DND-41 (cell line): ENCODE data around the gene TMEM232.

Experiments used
- EZH2 ChIP-seq: IDR thresholded peaks from 3 replicates; pipeline ENCODE4 v1.6.1; 2012; ENCODE audit warnings: borderline replicate concordance, low read depth, mild to moderate bottlenecking, moderate library complexity, low read length, inconsistent platforms; ENCODE audit not compliant: severe bottlenecking
- TF ChIP-seq, protein P1 (sequence below): IDR thresholded peaks from 2 replicates; pipeline ENCODE4 v1.5.1; 2012; ENCODE audit warnings: borderline replicate concordance, low read length, moderate library complexity, mild to moderate bottlenecking; ENCODE audit not compliant: poor library complexity, severe bottlenecking; ENCODE audit errors: extremely low read depth

DNA sequence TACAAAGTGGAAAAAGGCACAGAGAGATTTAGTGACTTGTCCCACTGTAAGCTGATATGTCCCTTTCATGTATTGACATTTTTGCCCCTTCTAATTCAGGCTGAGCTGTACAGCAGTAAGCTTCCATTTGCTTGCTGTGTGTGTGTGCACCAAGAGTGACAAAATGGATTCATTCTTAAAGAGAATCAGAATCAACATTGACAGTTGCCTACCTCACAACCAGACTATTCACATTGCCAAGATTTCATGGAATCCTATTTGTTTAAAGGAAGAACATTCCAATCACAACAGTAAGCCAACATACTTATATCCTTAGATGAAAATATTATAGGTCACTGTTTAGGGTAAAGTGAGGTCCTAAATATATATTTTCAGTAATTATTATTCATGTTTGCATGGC is 102.6 kb downstream of the TMEM232 start:
- TF ChIP-seq, protein P1, sequence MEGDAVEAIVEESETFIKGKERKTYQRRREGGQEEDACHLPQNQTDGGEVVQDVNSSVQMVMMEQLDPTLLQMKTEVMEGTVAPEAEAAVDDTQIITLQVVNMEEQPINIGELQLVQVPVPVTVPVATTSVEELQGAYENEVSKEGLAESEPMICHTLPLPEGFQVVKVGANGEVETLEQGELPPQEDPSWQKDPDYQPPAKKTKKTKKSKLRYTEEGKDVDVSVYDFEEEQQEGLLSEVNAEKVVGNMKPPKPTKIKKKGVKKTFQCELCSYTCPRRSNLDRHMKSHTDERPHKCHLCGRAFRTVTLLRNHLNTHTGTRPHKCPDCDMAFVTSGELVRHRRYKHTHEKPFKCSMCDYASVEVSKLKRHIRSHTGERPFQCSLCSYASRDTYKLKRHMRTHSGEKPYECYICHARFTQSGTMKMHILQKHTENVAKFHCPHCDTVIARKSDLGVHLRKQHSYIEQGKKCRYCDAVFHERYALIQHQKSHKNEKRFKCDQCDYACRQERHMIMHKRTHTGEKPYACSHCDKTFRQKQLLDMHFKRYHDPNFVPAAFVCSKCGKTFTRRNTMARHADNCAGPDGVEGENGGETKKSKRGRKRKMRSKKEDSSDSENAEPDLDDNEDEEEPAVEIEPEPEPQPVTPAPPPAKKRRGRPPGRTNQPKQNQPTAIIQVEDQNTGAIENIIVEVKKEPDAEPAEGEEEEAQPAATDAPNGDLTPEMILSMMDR = no peak
- TF ChIP-seq EZH2 = no peak
